GM19239 (cell line): ENCODE results near the gene SLC7A11.

Experiments used
- DNase-seq: peaks from one replicate; pipeline ENCODE4 v3.0.0; 2011; ENCODE audit warnings: low spot score; ENCODE audit not compliant: insufficient read length
- FAIRE-seq: peaks from 2 replicates; lab custom pipeline; 2011; peaks lifted over from hg19 to GRCh38; lab: Jason Lieb, UNC

Gene SLC7A11

GRCh38 chr4:138177278-138177968 lies 64.7 kb downstream of the SLC7A11 start:
- DNase-seq (no peak), FAIRE-seq (peak; percentile 14)

- FAIRE-seq (no peak), DNase-seq (no peak)
Measured at GRCh38 chr4:138174981-138175794, 67.0 kb downstream of the SLC7A11 start.

GRCh38 chr4:138164208-138164607 lies 77.9 kb downstream of the SLC7A11 start:
- DNase-seq, result no peak
- FAIRE-seq, result no peak

- DNase-seq (no peak), FAIRE-seq (no peak)
Measured at GRCh38 chr4:138163171-138163570, 79.0 kb downstream of the SLC7A11 start.

GRCh38 chr4:138162259-138162658 lies 79.9 kb downstream of the SLC7A11 start:
- no peak for DNase-seq
- FAIRE-seq, result peak; percentile 23

GRCh38 chr4:138161351-138161750 lies 80.8 kb downstream of the SLC7A11 start:
- FAIRE-seq, result no peak
- no peak for DNase-seq

- no peak for DNase-seq
- no peak for FAIRE-seq
Measured at GRCh38 chr4:138158746-138159297, 83.3 kb downstream of the SLC7A11 start.

GRCh38 chr4:138140879-138141278 lies 101.3 kb downstream of the SLC7A11 start:
- FAIRE-seq, result no peak

GRCh38 chr4:138138774-138139173 lies 103.4 kb downstream of the SLC7A11 start:
- DNase-seq (no peak), FAIRE-seq (no peak)

More at GRCh38 chr4:138140879-138141278, 101.3 kb downstream of the SLC7A11 start:
- DNase-seq, result no peak

- FAIRE-seq (no peak), DNase-seq (no peak)
Measured at GRCh38 chr4:138135610-138136009, 106.5 kb downstream of the SLC7A11 start.

GRCh38 chr4:138118270-138118669 lies 123.9 kb downstream of the SLC7A11 start:
- no peak for FAIRE-seq

GRCh38 chr4:138115053-138115452 lies 127.1 kb downstream of the SLC7A11 start:
- DNase-seq, result no peak
- no peak for FAIRE-seq

More at GRCh38 chr4:138118270-138118669, 123.9 kb downstream of the SLC7A11 start:
- no peak for DNase-seq

GRCh38 chr4:138114434-138114833 lies 127.7 kb downstream of the SLC7A11 start:
- peak; percentile 21 for DNase-seq
- FAIRE-seq, result peak; percentile 95
